ENCODE results near the gene GALNT10.

DNA sequence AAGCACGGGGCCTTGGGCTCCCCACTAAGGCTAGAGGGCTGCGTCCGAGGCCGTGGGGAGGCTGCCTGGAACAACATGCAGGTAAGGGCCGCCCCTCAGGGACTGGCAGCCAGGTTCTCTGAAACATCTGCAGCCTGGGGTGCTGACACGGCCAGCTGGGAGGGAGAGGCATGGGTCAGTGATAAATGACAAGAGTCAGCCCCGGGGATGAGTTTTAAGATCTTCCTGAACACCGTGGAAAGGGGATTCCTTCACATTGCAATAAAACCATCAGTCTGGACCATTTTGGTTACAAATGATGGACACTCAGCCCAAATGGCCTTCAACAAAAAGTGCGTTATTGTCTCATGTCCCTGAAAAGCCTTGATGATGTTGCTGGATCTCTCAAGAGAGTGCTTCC lies 222.4 kb downstream of the GALNT10 start:
- TF ChIP-seq ZNF232 (CRISPR knock-in tag; IDR thresholded peaks at IDR 0.05) (no peak), EZH2 (IDR thresholded peaks at IDR 0.05; ENCODE audit: borderline replicate concordance, low read depth, low read length) (no peak), POLR2AphosphoS2 (IDR thresholded peaks at IDR 0.05; ENCODE audit: low read length) (no peak), SMARCC2 (IDR thresholded peaks at IDR 0.05; ENCODE audit: low read depth) (no peak), KDM2B (CRISPR knock-in tag; IDR thresholded peaks at IDR 0.05) (no peak), SREBF2 (CRISPR knock-in tag; IDR thresholded peaks at IDR 0.05) (no peak)
- TF ChIP-seq, protein P1, sequence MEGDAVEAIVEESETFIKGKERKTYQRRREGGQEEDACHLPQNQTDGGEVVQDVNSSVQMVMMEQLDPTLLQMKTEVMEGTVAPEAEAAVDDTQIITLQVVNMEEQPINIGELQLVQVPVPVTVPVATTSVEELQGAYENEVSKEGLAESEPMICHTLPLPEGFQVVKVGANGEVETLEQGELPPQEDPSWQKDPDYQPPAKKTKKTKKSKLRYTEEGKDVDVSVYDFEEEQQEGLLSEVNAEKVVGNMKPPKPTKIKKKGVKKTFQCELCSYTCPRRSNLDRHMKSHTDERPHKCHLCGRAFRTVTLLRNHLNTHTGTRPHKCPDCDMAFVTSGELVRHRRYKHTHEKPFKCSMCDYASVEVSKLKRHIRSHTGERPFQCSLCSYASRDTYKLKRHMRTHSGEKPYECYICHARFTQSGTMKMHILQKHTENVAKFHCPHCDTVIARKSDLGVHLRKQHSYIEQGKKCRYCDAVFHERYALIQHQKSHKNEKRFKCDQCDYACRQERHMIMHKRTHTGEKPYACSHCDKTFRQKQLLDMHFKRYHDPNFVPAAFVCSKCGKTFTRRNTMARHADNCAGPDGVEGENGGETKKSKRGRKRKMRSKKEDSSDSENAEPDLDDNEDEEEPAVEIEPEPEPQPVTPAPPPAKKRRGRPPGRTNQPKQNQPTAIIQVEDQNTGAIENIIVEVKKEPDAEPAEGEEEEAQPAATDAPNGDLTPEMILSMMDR (IDR thresholded peaks at IDR 0.05 in 2 of 3, conservative IDR thresholded peaks at IDR 0.05 in 1 of 3; ENCODE audit: insufficient read depth in 2 of 3, low read depth in 1 of 3, low read length in 3 of 3): no peak
- TF ChIP-seq, protein P2, sequence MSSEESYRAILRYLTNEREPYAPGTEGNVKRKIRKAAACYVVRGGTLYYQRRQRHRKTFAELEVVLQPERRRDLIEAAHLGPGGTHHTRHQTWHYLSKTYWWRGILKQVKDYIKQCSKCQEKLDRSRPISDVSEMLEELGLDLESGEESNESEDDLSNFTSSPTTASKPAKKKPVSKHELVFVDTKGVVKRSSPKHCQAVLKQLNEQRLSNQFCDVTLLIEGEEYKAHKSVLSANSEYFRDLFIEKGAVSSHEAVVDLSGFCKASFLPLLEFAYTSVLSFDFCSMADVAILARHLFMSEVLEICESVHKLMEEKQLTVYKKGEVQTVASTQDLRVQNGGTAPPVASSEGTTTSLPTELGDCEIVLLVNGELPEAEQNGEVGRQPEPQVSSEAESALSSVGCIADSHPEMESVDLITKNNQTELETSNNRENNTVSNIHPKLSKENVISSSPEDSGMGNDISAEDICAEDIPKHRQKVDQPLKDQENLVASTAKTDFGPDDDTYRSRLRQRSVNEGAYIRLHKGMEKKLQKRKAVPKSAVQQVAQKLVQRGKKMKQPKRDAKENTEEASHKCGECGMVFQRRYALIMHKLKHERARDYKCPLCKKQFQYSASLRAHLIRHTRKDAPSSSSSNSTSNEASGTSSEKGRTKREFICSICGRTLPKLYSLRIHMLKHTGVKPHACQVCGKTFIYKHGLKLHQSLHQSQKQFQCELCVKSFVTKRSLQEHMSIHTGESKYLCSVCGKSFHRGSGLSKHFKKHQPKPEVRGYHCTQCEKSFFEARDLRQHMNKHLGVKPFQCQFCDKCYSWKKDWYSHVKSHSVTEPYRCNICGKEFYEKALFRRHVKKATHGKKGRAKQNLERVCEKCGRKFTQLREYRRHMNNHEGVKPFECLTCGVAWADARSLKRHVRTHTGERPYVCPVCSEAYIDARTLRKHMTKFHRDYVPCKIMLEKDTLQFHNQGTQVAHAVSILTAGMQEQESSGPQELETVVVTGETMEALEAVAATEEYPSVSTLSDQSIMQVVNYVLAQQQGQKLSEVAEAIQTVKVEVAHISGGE (CRISPR knock-in tag; IDR thresholded peaks at IDR 0.05): no peak
- TF ChIP-seq, protein P3, sequence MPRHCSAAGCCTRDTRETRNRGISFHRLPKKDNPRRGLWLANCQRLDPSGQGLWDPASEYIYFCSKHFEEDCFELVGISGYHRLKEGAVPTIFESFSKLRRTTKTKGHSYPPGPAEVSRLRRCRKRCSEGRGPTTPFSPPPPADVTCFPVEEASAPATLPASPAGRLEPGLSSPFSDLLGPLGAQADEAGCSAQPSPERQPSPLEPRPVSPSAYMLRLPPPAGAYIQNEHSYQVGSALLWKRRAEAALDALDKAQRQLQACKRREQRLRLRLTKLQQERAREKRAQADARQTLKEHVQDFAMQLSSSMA (CRISPR knock-in tag; IDR thresholded peaks at IDR 0.05): no peak
- TF ChIP-seq, protein P4, sequence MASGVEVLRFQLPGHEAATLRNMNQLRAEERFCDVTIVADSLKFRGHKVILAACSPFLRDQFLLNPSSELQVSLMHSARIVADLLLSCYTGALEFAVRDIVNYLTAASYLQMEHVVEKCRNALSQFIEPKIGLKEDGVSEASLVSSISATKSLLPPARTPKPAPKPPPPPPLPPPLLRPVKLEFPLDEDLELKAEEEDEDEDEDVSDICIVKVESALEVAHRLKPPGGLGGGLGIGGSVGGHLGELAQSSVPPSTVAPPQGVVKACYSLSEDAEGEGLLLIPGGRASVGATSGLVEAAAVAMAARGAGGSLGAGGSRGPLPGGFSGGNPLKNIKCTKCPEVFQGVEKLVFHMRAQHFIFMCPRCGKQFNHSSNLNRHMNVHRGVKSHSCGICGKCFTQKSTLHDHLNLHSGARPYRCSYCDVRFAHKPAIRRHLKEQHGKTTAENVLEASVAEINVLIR (CRISPR knock-in tag; IDR thresholded peaks at IDR 0.05): no peak
- TF ChIP-seq, protein P5, sequence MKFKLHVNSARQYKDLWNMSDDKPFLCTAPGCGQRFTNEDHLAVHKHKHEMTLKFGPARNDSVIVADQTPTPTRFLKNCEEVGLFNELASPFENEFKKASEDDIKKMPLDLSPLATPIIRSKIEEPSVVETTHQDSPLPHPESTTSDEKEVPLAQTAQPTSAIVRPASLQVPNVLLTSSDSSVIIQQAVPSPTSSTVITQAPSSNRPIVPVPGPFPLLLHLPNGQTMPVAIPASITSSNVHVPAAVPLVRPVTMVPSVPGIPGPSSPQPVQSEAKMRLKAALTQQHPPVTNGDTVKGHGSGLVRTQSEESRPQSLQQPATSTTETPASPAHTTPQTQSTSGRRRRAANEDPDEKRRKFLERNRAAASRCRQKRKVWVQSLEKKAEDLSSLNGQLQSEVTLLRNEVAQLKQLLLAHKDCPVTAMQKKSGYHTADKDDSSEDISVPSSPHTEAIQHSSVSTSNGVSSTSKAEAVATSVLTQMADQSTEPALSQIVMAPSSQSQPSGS (CRISPR knock-in tag; IDR thresholded peaks at IDR 0.05): no peak

Measured in K562 (cell line).